B cell (primary cell): ENCODE measurements around the gene KISS1. TPM values are rescaled to one million over a fixed set of nuclear protein-coding genes. Genes with fewer than 3 reads are reported as not detected.

Experiments used
- ATAC-seq: fragments of 200-7000 bp; cut with Tn5 transposase; one replicate; pipeline ENCODE4 v1.10.0; 2021; ENCODE audit warnings: low read depth, mild to moderate bottlenecking, moderate number of reproducible peaks, moderate library complexity
- CTCF ChIA-PET: fragments of 350-600 bp; sonication (Branson Sonifier 250); formaldehyde crosslinking; loops from one replicate; lab custom pipeline; 2021; ENCODE audit warnings: antibody characterized with exemption, inconsistent platforms; lab: Charles Lee
- POLR2A ChIA-PET: fragments of 350-600 bp; sonication (Branson Sonifier 250); formaldehyde crosslinking; loops from one replicate; lab custom pipeline; 2021; ENCODE audit warnings: antibody characterized with exemption; lab: Charles Lee
- DNase-seq: peaks from one replicate; pipeline ENCODE4 v3.0.0; 2013
- H2AFZ ChIP-seq: 2 replicates; pipeline ENCODE4 v1.6.1; 2012; ENCODE audit warnings: mild to moderate bottlenecking, low read depth, low read length; ENCODE audit not compliant: insufficient read depth, poor library complexity, severe bottlenecking
- H3K27ac ChIP-seq, 2 donors: 1 replicate in 1 of 2; 2 replicates in 1 of 2; pipeline ENCODE4 v1.5.1; 2012 to 2013; ENCODE audit warnings: low read length in 2 of 2, mild to moderate bottlenecking in 2 of 2, moderate library complexity in 1 of 2
- H3K27me3 ChIP-seq, 4 experiments: fragments of 200-600 bp in 1 of 4; sonication (generic) in 1 of 4; replicated peaks in 1 of 4; 1 replicate in 2 of 4; 2 replicates in 2 of 4; pipeline versions ENCODE4 v1.6.1 to v1.7.0; 2013 to 2016; ENCODE audit warnings: low read length in 3 of 4, mild to moderate bottlenecking in 2 of 4, mixed read lengths in 1 of 4, moderate library complexity in 1 of 4; ENCODE audit not compliant: insufficient read depth in 4 of 4, control insufficient read depth in 3 of 4; ENCODE audit errors: control extremely low read depth in 1 of 4
- H3K36me3 ChIP-seq, 2 experiments: replicated peaks in 1 of 2; 1 replicate in 1 of 2; 2 replicates in 1 of 2; pipeline versions ENCODE4 v1.6.1 to v1.7.1; 2013; ENCODE audit warnings: low read length in 1 of 2; ENCODE audit not compliant: insufficient read depth in 2 of 2, control insufficient read depth in 1 of 2; ENCODE audit errors: control extremely low read depth in 1 of 2, extremely low read depth in 1 of 2
- H3K4me1 ChIP-seq, 2 donors: fragments of 200-600 bp in 1 of 2; sonication (generic) in 1 of 2; 1 replicate in 1 of 2; 2 replicates in 1 of 2; pipeline versions ENCODE4 v1.5.1 to v1.6.1; 2013 to 2017; ENCODE audit warnings: low read length in 2 of 2; ENCODE audit not compliant: control insufficient read depth in 2 of 2, insufficient read depth in 2 of 2
- H3K4me2 ChIP-seq: replicated peaks from 2 replicates; pipeline ENCODE3; 2012; ENCODE audit warnings: mild to moderate bottlenecking, low read depth, low read length; ENCODE audit not compliant: poor library complexity, severe bottlenecking
- H3K4me3 ChIP-seq, 5 experiments: fragments of 200-600 bp in 1 of 5; sonication (generic) in 1 of 5; 1 replicate in 3 of 5; 2 replicates in 2 of 5; pipeline versions ENCODE4 v1.5.1 to v1.7.0; 2011 to 2016; ENCODE audit warnings: low read length in 4 of 5, mild to moderate bottlenecking in 4 of 5, low read depth in 2 of 5, control low read depth in 1 of 5, moderate library complexity in 1 of 5; ENCODE audit not compliant: insufficient read depth in 1 of 5; ENCODE audit errors: control extremely low read depth in 1 of 5, extremely low read depth in 1 of 5
- H3K79me2 ChIP-seq: fragments of 200-600 bp; sonication (generic); one replicate; pipeline ENCODE4 v1.6.0; 2016; ENCODE audit warnings: low read length; ENCODE audit not compliant: control insufficient read depth, insufficient read depth
- H3K9ac ChIP-seq: fragments of 200-600 bp; sonication (generic); 2 replicates; pipeline ENCODE4 v1.6.1; 2017; ENCODE audit warnings: mild to moderate bottlenecking, low read length, moderate library complexity
- H3K9me3 ChIP-seq, 3 donors: one replicate each; pipeline versions ENCODE4 v1.6.1 to v1.7.1; 2013; ENCODE audit warnings: low read length in 2 of 3; ENCODE audit not compliant: control insufficient read depth in 2 of 3, insufficient read depth in 1 of 3; ENCODE audit errors: control extremely low read depth in 1 of 3
- H4K20me1 ChIP-seq: 2 replicates; pipeline ENCODE4 v1.6.0; 2012; ENCODE audit warnings: mild to moderate bottlenecking, low read length; ENCODE audit not compliant: insufficient read depth, control insufficient read depth, poor library complexity, severe bottlenecking
- H3K27ac Mint-ChIP-seq: one replicate; pipeline ENCODE4 v1.8.0; 2021; ENCODE audit warnings: mixed read lengths
- H3K27me3 Mint-ChIP-seq: one replicate; pipeline ENCODE4 v1.8.0; 2021; ENCODE audit warnings: mixed read lengths
- H3K4me1 Mint-ChIP-seq: one replicate; pipeline ENCODE4 v1.8.0; 2021; ENCODE audit warnings: mixed read lengths
- H3K4me3 Mint-ChIP-seq: one replicate; pipeline ENCODE4 v1.8.0; 2021; ENCODE audit warnings: mixed read lengths
- H3K9me3 Mint-ChIP-seq: one replicate; pipeline ENCODE4 v1.8.0; 2022; ENCODE audit warnings: mixed read lengths; ENCODE audit not compliant: insufficient read depth
- EZH2 ChIP-seq: IDR thresholded peaks from 2 replicates; pipeline ENCODE4 v1.6.1; 2012; ENCODE audit warnings: borderline replicate concordance, low read depth, mild to moderate bottlenecking, moderate library complexity, low read length; ENCODE audit not compliant: insufficient read depth, poor library complexity, severe bottlenecking
- WGBS: methylation state at CpG from one replicate; pipeline ENCODE4 v1.1.5; 2013; ENCODE audit warnings: missing lambda C conversion rate; ENCODE audit not compliant: insufficient coverage; 5-methylcytosine and 5-hydroxymethylcytosine counted together
- intact Hi-C: fragments of 100-400 bp; cut with micrococcal nuclease; formaldehyde crosslinking; loops from one replicate; pipeline ENCODE4 v1.10.0; 2022
- polyA plus RNA-seq: library from polyadenylated mRNA; depleted of rRNA; stranded (reverse); fragments of >200 nt; gene quantifications from 2 replicates; pipeline ENCODE4 v1.2.3, GENCODE V29; 2012
- total RNA-seq, 2 donors: library from RNA; stranded (reverse); fragments of 120-200 nt in 1 of 2; gene quantifications; 1 replicate in 1 of 2; 2 replicates in 1 of 2; pipeline versions ENCODE4 v1.2.3 to v1.2.4, GENCODE V29; 2013 to 2022
- TF ChIP-seq, protein P1 (sequence below): fragments of 200-600 bp; IDR thresholded peaks from one replicate; pipeline ENCODE4 v1.8.0; 2022; ENCODE audit warnings: antibody characterized with exemption, mild to moderate bottlenecking

The KISS1 gene
- total and polyA plus RNA-seq, 2 donors (not counting 1 experiment from before 2014, with no cell fraction given) = not detected

GRCh38 chr1:204230211-204230610 is 33.9 kb upstream of the KISS1 start:
- no peaks in the 10 kb centered on the region for H3K4me1 Mint-ChIP-seq
- ATAC-seq (no peak), DNase-seq (no peak)
- Histone ChIP-seq H3K4me2 (no peak overlapping the region), H3K36me3 (no peaks in the 10 kb centered on the region), H3K4me1 (no peaks in the 10 kb centered on the region), H3K79me2 (no peaks in the 10 kb centered on the region), H3K27ac (no peak overlapping the region), H2AFZ (no peak overlapping the region), H3K9me3 (no peaks in the 10 kb centered on the region), H3K27me3 (no peaks in the 10 kb centered on the region), H4K20me1 (no peaks in the 10 kb centered on the region), H3K9ac (no peak overlapping the region), H3K4me3 (no peak overlapping the region)
- no peak overlapping the region for H3K4me3 Mint-ChIP-seq
- 92% methylated on average over 12 of the region's 14 CpGs for WGBS
- H3K27me3 Mint-ChIP-seq = peaks cover 12% of the 10 kb centered on the region
- CTCF ChIA-PET = interaction anchor here (0.9 kb wide), 1 partner anchor 65 kb away, joined by 3 read pairs; no protein-coding TSS in a partner anchor
- H3K9me3 Mint-ChIP-seq = no peaks in the 10 kb centered on the region
- POLR2A ChIA-PET = no interaction called here
- H3K27ac Mint-ChIP-seq = no peak overlapping the region
- intact Hi-C loops = no loop called here
- TF ChIP-seq, protein P1, sequence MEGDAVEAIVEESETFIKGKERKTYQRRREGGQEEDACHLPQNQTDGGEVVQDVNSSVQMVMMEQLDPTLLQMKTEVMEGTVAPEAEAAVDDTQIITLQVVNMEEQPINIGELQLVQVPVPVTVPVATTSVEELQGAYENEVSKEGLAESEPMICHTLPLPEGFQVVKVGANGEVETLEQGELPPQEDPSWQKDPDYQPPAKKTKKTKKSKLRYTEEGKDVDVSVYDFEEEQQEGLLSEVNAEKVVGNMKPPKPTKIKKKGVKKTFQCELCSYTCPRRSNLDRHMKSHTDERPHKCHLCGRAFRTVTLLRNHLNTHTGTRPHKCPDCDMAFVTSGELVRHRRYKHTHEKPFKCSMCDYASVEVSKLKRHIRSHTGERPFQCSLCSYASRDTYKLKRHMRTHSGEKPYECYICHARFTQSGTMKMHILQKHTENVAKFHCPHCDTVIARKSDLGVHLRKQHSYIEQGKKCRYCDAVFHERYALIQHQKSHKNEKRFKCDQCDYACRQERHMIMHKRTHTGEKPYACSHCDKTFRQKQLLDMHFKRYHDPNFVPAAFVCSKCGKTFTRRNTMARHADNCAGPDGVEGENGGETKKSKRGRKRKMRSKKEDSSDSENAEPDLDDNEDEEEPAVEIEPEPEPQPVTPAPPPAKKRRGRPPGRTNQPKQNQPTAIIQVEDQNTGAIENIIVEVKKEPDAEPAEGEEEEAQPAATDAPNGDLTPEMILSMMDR = no peak
- TF ChIP-seq EZH2 = no peak

- Histone ChIP-seq H3K79me2 (no peaks in the 10 kb centered on the region), H2AFZ (no peak overlapping the region), H3K9ac (no peak overlapping the region), H3K27me3 (no peaks in the 10 kb centered on the region), H3K4me3 (no peak overlapping the region), H3K9me3 (no peaks in the 10 kb centered on the region), H3K36me3 (no peaks in the 10 kb centered on the region), H3K4me2 (no peak overlapping the region), H4K20me1 (no peaks in the 10 kb centered on the region), H3K27ac (no peak overlapping the region), H3K4me1 (no peaks in the 10 kb centered on the region)
- no peaks in the 10 kb centered on the region for H3K4me1 Mint-ChIP-seq
- TF ChIP-seq, protein P1 = no peak
- TF ChIP-seq EZH2 = no peak
- no peaks in the 10 kb centered on the region for H3K9me3 Mint-ChIP-seq
- ChIA-PET CTCF (no interaction called here), POLR2A (no interaction called here)
- no peak overlapping the region for H3K27ac Mint-ChIP-seq
- ATAC-seq (no peak), DNase-seq (no peak)
- H3K27me3 Mint-ChIP-seq = peaks cover 8% of the 10 kb centered on the region
- H3K4me3 Mint-ChIP-seq = no peak overlapping the region
- intact Hi-C loops = no loop called here
- WGBS = 96% methylated on average over 13 of the region's 13 CpGs
These were observed 32.6 kb upstream of the KISS1 start for GRCh38 chr1:204228896-204229295.
